GM12878 (cell line): Measurements from ENCODE around the gene MACROD2. TPM values are rescaled to one million over a fixed set of nuclear protein-coding genes. Genes with fewer than 3 reads are reported as not detected.

Experiments used
- ATAC-seq: fragments of 200-7000 bp; cut with Tn5 transposase; 3 replicates; pipeline ENCODE4 v1.9.1; 2020; ENCODE audit warnings: mild to moderate bottlenecking, moderate library complexity
- BruUV-seq: library from RNA; stranded (reverse); fragments of 400-500 nt; replicated peaks from 2 replicates; lab custom pipeline; 2021; lab: Mats Ljungman, UMichigan
- CTCF ChIA-PET: fragments of 300-600 bp; sonication (Branson Sonifier 250); formaldehyde crosslinking; extraction: SDS; loops from one replicate; lab custom pipeline; 2021; ENCODE audit warnings: inconsistent platforms; lab: Yijun Ruan, JAX
- POLR2A ChIA-PET: fragments of 350-600 bp; formaldehyde crosslinking; extraction: SDS; loops from one replicate; lab custom pipeline; 2021; ENCODE audit warnings: inconsistent platforms; lab: Charles Lee
- RAD21 ChIA-PET: fragments of 300-600 bp; sonication (Branson Sonifier 250); formaldehyde crosslinking; loops from one replicate; lab custom pipeline; 2023; ENCODE audit warnings: antibody characterized with exemption; ENCODE audit not compliant: unreplicated experiment; lab: Charles Lee
- SMC1A ChIA-PET: fragments of 300-600 bp; sonication (Branson Sonifier 250); formaldehyde crosslinking; loops from one replicate; lab custom pipeline; 2023; ENCODE audit not compliant: unreplicated experiment, uncharacterized antibody; lab: Charles Lee
- DNase-seq: peaks from one replicate; pipeline ENCODE4 v3.0.0-alpha.2; 2011; ENCODE audit warnings: low read depth, low spot score
- FAIRE-seq: peaks from 3 replicates; lab custom pipeline; 2011; peaks lifted over from hg19 to GRCh38; lab: Jason Lieb, UNC
- H2AFZ ChIP-seq: 2 replicates; pipeline ENCODE4 v1.6.0; 2011; ENCODE audit warnings: low read depth, low read length, control low read depth; ENCODE audit not compliant: control insufficient read depth
- H3K27ac ChIP-seq: 2 replicates; pipeline ENCODE4 v1.5.1; 2011; ENCODE audit warnings: control low read depth; ENCODE audit not compliant: control insufficient read depth, insufficient read depth
- H3K27me3 ChIP-seq, 2 experiments: replicated peaks in 1 of 2; 2 replicates each; pipeline versions ENCODE4 v1.6.0 to v1.6.1; 2011; ENCODE audit warnings: low read length in 1 of 2; ENCODE audit not compliant: control insufficient read depth in 2 of 2, insufficient read depth in 2 of 2
- H3K36me3 ChIP-seq, 2 experiments: 2 replicates each; pipeline ENCODE4 v1.5.1; 2011; ENCODE audit warnings: low read length in 1 of 2; ENCODE audit not compliant: control insufficient read depth in 2 of 2, insufficient read depth in 2 of 2
- H3K4me1 ChIP-seq: 2 replicates; pipeline ENCODE4 v1.6.1; 2011; ENCODE audit warnings: mild to moderate bottlenecking, low read length, moderate library complexity, mixed read lengths; ENCODE audit not compliant: control insufficient read depth, insufficient read depth
- H3K4me2 ChIP-seq: 2 replicates; pipeline ENCODE4 v1.6.0; 2011; ENCODE audit warnings: control low read depth; ENCODE audit not compliant: control insufficient read depth, insufficient read depth
- H3K4me3 ChIP-seq: fragments of 200-600 bp; sonication (generic); 2 replicates; pipeline ENCODE4 v1.5.1; 2016
- H3K79me2 ChIP-seq: 2 replicates; pipeline ENCODE4 v1.6.0; 2011; ENCODE audit warnings: low read length; ENCODE audit not compliant: control insufficient read depth, insufficient read depth
- H3K9ac ChIP-seq: 2 replicates; pipeline ENCODE4 v1.8.0; 2011; ENCODE audit warnings: low read length, control low read depth, mixed read lengths; ENCODE audit not compliant: control insufficient read depth, insufficient read depth
- H3K9me3 ChIP-seq: replicated peaks from 3 replicates; pipeline ENCODE4 v1.5.1; 2011; ENCODE audit warnings: mild to moderate bottlenecking, low read length; ENCODE audit not compliant: control insufficient read depth, insufficient read depth
- H4K20me1 ChIP-seq: 2 replicates; pipeline ENCODE4 v1.6.0; 2011; ENCODE audit not compliant: control insufficient read depth, insufficient read depth
- ATF7 ChIP-seq: fragments of 450-650 bp; IDR thresholded peaks from 2 replicates; pipeline ENCODE4 v1.6.1; 2016; ENCODE audit warnings: low read depth, mild to moderate bottlenecking
- BACH1 ChIP-seq: fragments of 450-650 bp; IDR thresholded peaks from 2 replicates; pipeline ENCODE4 v1.6.1; 2017; ENCODE audit warnings: mild to moderate bottlenecking, borderline replicate concordance
- CHD1 ChIP-seq: IDR thresholded peaks from 2 replicates; pipeline ENCODE4 v1.6.1; 2012; ENCODE audit warnings: low read depth, low read length, improper control_type of control experiment
- CHD2 ChIP-seq: IDR thresholded peaks from 2 replicates; pipeline ENCODE4 v1.6.1; 2011; ENCODE audit warnings: low read depth, low read length, improper control_type of control experiment, borderline replicate concordance
- EGR1 ChIP-seq, 2 experiments: IDR thresholded peaks; 1 replicate in 1 of 2; 2 replicates in 1 of 2; pipeline ENCODE4 v1.6.1; 2011 to 2012; ENCODE audit warnings: low read depth in 2 of 2, low read length in 2 of 2, borderline replicate concordance in 1 of 2, mild to moderate bottlenecking in 1 of 2, moderate library complexity in 1 of 2
- HCFC1 ChIP-seq: fragments of 150-350 bp; IDR thresholded peaks from 2 replicates; pipeline ENCODE4 v1.6.1; 2014; ENCODE audit warnings: low read length
- JUNB ChIP-seq: IDR thresholded peaks from 2 replicates; pipeline ENCODE4 v1.6.1; 2016; ENCODE audit warnings: antibody characterized with exemption, mild to moderate bottlenecking
- KDM1A ChIP-seq: fragments of 200-600 bp; sonication (generic); IDR thresholded peaks from 2 replicates; pipeline ENCODE4 v1.6.1; 2016; ENCODE audit warnings: borderline replicate concordance
- MAX ChIP-seq: IDR thresholded peaks from 2 replicates; pipeline ENCODE4 v1.6.1; 2012; ENCODE audit warnings: low read depth, low read length, improper control_type of control experiment
- PAX5 ChIP-seq: IDR thresholded peaks from 2 replicates; pipeline ENCODE4 v1.6.1; 2011; ENCODE audit warnings: low read depth, low read length, borderline replicate concordance
- SREBF2 ChIP-seq: IDR thresholded peaks from 2 replicates; pipeline ENCODE4 v1.6.1; 2012; ENCODE audit warnings: mild to moderate bottlenecking, low read length
- SRF ChIP-seq, 2 experiments: IDR thresholded peaks; 2 replicates each; pipeline ENCODE4 v1.6.1; 2011; ENCODE audit warnings: low read depth in 2 of 2, low read length in 2 of 2, mild to moderate bottlenecking in 1 of 2, moderate library complexity in 1 of 2
- ZNF687 ChIP-seq: fragments of 450-650 bp; IDR thresholded peaks from 2 replicates; pipeline ENCODE4 v1.6.1; 2017; ENCODE audit warnings: mild to moderate bottlenecking, moderate library complexity
- ZZZ3 ChIP-seq: IDR thresholded peaks from 2 replicates; pipeline ENCODE4 v1.6.1; 2011; ENCODE audit warnings: low read depth; ENCODE audit not compliant: control insufficient read depth, insufficient read length
- WGBS: methylation state at CpG from one replicate; pipeline ENCODE4 v1.1.6; 2016; ENCODE audit warnings: low lambda C conversion rate; ENCODE audit not compliant: insufficient replicate concordance, insufficient coverage; ENCODE audit errors: missing lambda C conversion rate; 5-methylcytosine and 5-hydroxymethylcytosine counted together
- in situ Hi-C: fragments of 300-500 bp; cut with MboI; formaldehyde crosslinking; loops from 9 replicates; pipeline ENCODE4 v1.14.3; 2018; ENCODE audit warnings: mixed read lengths
- intact Hi-C: fragments of 100-400 bp; cut with micrococcal nuclease; formaldehyde crosslinking; loops from one replicate; pipeline ENCODE4 v1.14.2; 2022; ENCODE audit not compliant: unreplicated experiment
- polyA plus RNA-seq, 11 experiments: library from polyadenylated mRNA; depleted of rRNA in 4 of 11; unstranded in 6 of 11; stranded (reverse) in 5 of 11; fragments of >200 nt; fragmentation: Nextera tagmentation in 4 of 11; fragmentation: Illumina TruSeq in 1 of 11; extraction: Ambion mirVana in 4 of 11; extraction: Trizol in 1 of 11; gene quantifications; 1 replicate in 1 of 11; 2 replicates in 10 of 11; pipeline versions ENCODE4 v1.2.1 to v1.2.3, GENCODE V29; 2011 to 2016; ENCODE audit warnings: inconsistent platforms in 2 of 11, missing spikeins in 2 of 11, low read depth in 1 of 11
- total RNA-seq, 4 experiments: library from RNA; depleted of rRNA in 3 of 4; stranded (reverse); fragments of >200 nt in 3 of 4; fragmentation: Illumina TruSeq in 1 of 4; extraction: Trizol in 1 of 4; gene quantifications; 2 replicates each; pipeline versions ENCODE4 v1.2.1 to v1.2.3, GENCODE V29; 2013 to 2021
- TF ChIP-seq, protein P1 (sequence below): fragments of 450-650 bp; IDR thresholded peaks from 2 replicates; pipeline ENCODE4 v1.6.1; 2017; ENCODE audit warnings: borderline replicate concordance

Gene MACROD2
- total and polyA plus RNA-seq, 10 of the 15 experiments (the other 5 are each of a cell fraction or from before 2014, with no cell fraction given): 1.1 to 21.5 (median 2.2) TPM

DNA sequence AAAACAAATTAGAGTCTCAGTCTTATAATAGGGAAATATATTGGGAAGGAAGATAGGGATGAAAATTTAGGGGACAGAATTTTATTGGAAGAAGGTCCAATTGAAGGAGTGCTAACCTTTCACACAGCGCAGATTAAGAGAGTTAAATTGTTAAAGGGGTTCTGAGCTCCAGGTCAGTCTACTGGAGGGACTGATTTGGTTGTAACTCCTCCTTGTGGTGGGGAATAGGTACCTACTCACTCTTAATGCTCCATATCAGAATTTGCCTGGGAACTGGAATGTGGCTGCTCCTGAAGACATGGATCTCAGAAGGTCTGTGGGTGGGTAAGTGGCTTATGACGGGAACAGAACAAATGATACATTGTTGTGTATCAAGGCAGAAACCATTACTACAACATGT is 198.6 kb downstream of the MACROD2 start:
- FAIRE-seq (no peak), ATAC-seq (no peak)

More for the DNA sequence above, 198.6 kb downstream of the MACROD2 start:
- WGBS: 38% methylated on average over 2 of the region's 2 CpGs
- no peaks in the 10 kb centered on the region for H3K9me3 ChIP-seq
- H3K27me3 ChIP-seq: no peaks in the 10 kb centered on the region
- H3K27ac ChIP-seq: no peak overlapping the region
- no peaks in the 10 kb centered on the region for H3K4me1 ChIP-seq
- intact Hi-C loops (no loop called here), in situ Hi-C loops (no loop called here)
- no peaks in the 10 kb centered on the region for H4K20me1 ChIP-seq
- ChIA-PET CTCF (interaction anchor here (1.7 kb wide), 1 partner anchor 9 kb away, joined by 4 read pairs; no protein-coding TSS in a partner anchor), SMC1A (interaction anchor here (0.9 kb wide), 1 partner anchor 8 kb away, joined by 3 read pairs; no protein-coding TSS in a partner anchor), POLR2A (no interaction called here), RAD21 (no interaction called here)
- H2AFZ ChIP-seq: no peak overlapping the region
- H3K9ac ChIP-seq: no peak overlapping the region
- no peak for DNase-seq
- H3K4me3 ChIP-seq: no peak overlapping the region
- H3K36me3 ChIP-seq: no peaks in the 10 kb centered on the region
- H3K79me2 ChIP-seq: no peaks in the 10 kb centered on the region
- BruUV-seq: no TSS peak
- H3K4me2 ChIP-seq: no peak overlapping the region
- no peak for TF ChIP-seq MAX
- no peak for TF ChIP-seq SRF (IDR thresholded peaks at IDR 0.05; ENCODE audit: low read depth in 2 of 2, low read length in 2 of 2)
- no peak for TF ChIP-seq EGR1 (IDR thresholded peaks at IDR 0.05; ENCODE audit: borderline replicate concordance in 1 of 2, low read depth in 2 of 2, low read length in 2 of 2)
- TF ChIP-seq SREBF2: no peak
- no peak for TF ChIP-seq ZZZ3
- TF ChIP-seq HCFC1: no peak
- TF ChIP-seq PAX5: no peak
- no peak for TF ChIP-seq CHD1
- TF ChIP-seq ATF7: no peak
- TF ChIP-seq, protein P1, sequence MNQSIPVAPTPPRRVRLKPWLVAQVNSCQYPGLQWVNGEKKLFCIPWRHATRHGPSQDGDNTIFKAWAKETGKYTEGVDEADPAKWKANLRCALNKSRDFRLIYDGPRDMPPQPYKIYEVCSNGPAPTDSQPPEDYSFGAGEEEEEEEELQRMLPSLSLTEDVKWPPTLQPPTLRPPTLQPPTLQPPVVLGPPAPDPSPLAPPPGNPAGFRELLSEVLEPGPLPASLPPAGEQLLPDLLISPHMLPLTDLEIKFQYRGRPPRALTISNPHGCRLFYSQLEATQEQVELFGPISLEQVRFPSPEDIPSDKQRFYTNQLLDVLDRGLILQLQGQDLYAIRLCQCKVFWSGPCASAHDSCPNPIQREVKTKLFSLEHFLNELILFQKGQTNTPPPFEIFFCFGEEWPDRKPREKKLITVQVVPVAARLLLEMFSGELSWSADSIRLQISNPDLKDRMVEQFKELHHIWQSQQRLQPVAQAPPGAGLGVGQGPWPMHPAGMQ: no peak
- no peak for TF ChIP-seq BACH1
- no peak for TF ChIP-seq CHD2
- no peak for TF ChIP-seq KDM1A
- no peak for TF ChIP-seq JUNB
- no peak for TF ChIP-seq ZNF687
